H1 (cell line): ENCODE results near the gene DYNC1I1. TPM values are rescaled to one million over a fixed set of nuclear protein-coding genes. Genes with fewer than 3 reads are reported as not detected.

Experiments
- CTCF ChIA-PET: fragments of 300-600 bp; sonication (Branson Sonifier 250); formaldehyde crosslinking; loops from one replicate; lab custom pipeline; 2021; ENCODE audit not compliant: partially characterized antibody; lab: Charles Lee
- POLR2A ChIA-PET: fragments of 300-600 bp; sonication (Branson Sonifier 250); formaldehyde crosslinking; loops from one replicate; lab custom pipeline; 2021; ENCODE audit warnings: inconsistent platforms; ENCODE audit not compliant: partially characterized antibody; lab: Charles Lee
- DNase-seq, 2 experiments: peaks; one replicate each; pipeline versions ENCODE4 v3.0.0 to v3.0.0-alpha.2; 2010 to 2022; ENCODE audit warnings: low spot score in 2 of 2, low read depth in 1 of 2, mixed read lengths in 1 of 2
- FAIRE-seq: peaks from 2 replicates; lab custom pipeline; 2011; peaks lifted over from hg19 to GRCh38; lab: Jason Lieb, UNC
- H2AFZ ChIP-seq: 2 replicates; pipeline ENCODE4 v1.8.1; 2012; ENCODE audit warnings: low read length, inconsistent platforms
- H2AK5ac ChIP-seq: 2 replicates; pipeline ENCODE4 v1.6.1; 2013; ENCODE audit warnings: low read depth, low read length
- H2BK120ac ChIP-seq: replicated peaks from 2 replicates; pipeline ENCODE3; 2013; ENCODE audit warnings: low read depth, low read length, inconsistent platforms
- H2BK12ac ChIP-seq: 2 replicates; pipeline ENCODE4 v1.6.1; 2013; ENCODE audit warnings: low read depth, low read length
- H2BK15ac ChIP-seq: 2 replicates; pipeline ENCODE4 v1.6.1; 2013; ENCODE audit warnings: low read length
- H2BK20ac ChIP-seq: 2 replicates; pipeline ENCODE4 v1.6.1; 2013; ENCODE audit warnings: low read length
- H2BK5ac ChIP-seq: 2 replicates; pipeline ENCODE4 v1.6.1; 2013; ENCODE audit warnings: low read depth, low read length
- H3K14ac ChIP-seq: 2 replicates; pipeline ENCODE4 v1.6.1; 2013; ENCODE audit warnings: inconsistent platforms; ENCODE audit not compliant: insufficient read length
- H3K18ac ChIP-seq: 2 replicates; pipeline ENCODE4 v1.6.1; 2013; ENCODE audit warnings: low read length; ENCODE audit errors: extremely low read depth
- H3K23ac ChIP-seq: 2 replicates; pipeline ENCODE4 v1.6.1; 2013; ENCODE audit warnings: inconsistent platforms; ENCODE audit not compliant: insufficient read length
- H3K23me2 ChIP-seq: 2 replicates; pipeline ENCODE4 v1.6.1; 2013; ENCODE audit warnings: low read depth, low read length
- H3K27ac ChIP-seq: 2 replicates; pipeline ENCODE4 v1.6.1; 2011; ENCODE audit warnings: low read depth, low read length, inconsistent platforms
- H3K27me3 ChIP-seq, 4 experiments: replicated peaks in 1 of 4; 1 replicate in 1 of 4; 2 replicates in 3 of 4; pipeline versions ENCODE4 v1.6.1 to v1.8.1; 2011 to 2013; ENCODE audit warnings: low read length in 3 of 4, mild to moderate bottlenecking in 3 of 4, inconsistent platforms in 2 of 4, mixed read lengths in 2 of 4, moderate library complexity in 1 of 4; ENCODE audit not compliant: control insufficient read depth in 3 of 4, insufficient read depth in 3 of 4; ENCODE audit errors: extremely low read depth in 1 of 4
- H3K36me3 ChIP-seq, 4 experiments: 2 replicates each; pipeline versions ENCODE4 v1.6.1 to v1.8.1; 2011 to 2013; ENCODE audit warnings: mild to moderate bottlenecking in 4 of 4, low read length in 3 of 4, moderate library complexity in 2 of 4, control low read depth in 1 of 4, inconsistent platforms in 1 of 4; ENCODE audit not compliant: insufficient read depth in 4 of 4, control insufficient read depth in 2 of 4
- H3K4ac ChIP-seq: replicated peaks from 2 replicates; pipeline ENCODE3; 2013; ENCODE audit warnings: low read length, low read depth, mixed read lengths, inconsistent platforms; ENCODE audit not compliant: insufficient read length
- H3K4me1 ChIP-seq, 4 experiments: replicated peaks in 1 of 4; 1 replicate in 1 of 4; 2 replicates in 3 of 4; pipeline versions ENCODE4 v1.6.1 to v1.8.1; 2011 to 2013; ENCODE audit warnings: low read length in 3 of 4, inconsistent platforms in 2 of 4, mixed read lengths in 1 of 4; ENCODE audit not compliant: insufficient read depth in 4 of 4, control insufficient read depth in 3 of 4
- H3K4me2 ChIP-seq, 2 experiments: 2 replicates each; pipeline versions ENCODE4 v1.6.1 to v1.8.1; 2011 to 2013; ENCODE audit warnings: low read depth in 2 of 2, low read length in 2 of 2, control low read depth in 1 of 2, inconsistent platforms in 1 of 2, mild to moderate bottlenecking in 1 of 2; ENCODE audit not compliant: insufficient read depth in 1 of 2
- H3K4me3 ChIP-seq, 4 experiments: fragments of 200-600, 300-600 bp in 1 of 4; sonication (generic), shearing (Covaris generic), sonication (Bioruptor Twin) in 1 of 4; 2 replicates each; pipeline versions ENCODE4 v1.5.1 to v1.8.1; 2011 to 2016; ENCODE audit warnings: low read length in 4 of 4, low read depth in 3 of 4, control low read depth in 2 of 4, inconsistent platforms in 2 of 4, mild to moderate bottlenecking in 2 of 4, mixed read lengths in 1 of 4, moderate library complexity in 1 of 4; ENCODE audit not compliant: insufficient read depth in 2 of 4; ENCODE audit errors: extremely low read depth in 1 of 4
- H3K56ac ChIP-seq: replicated peaks from 2 replicates; pipeline ENCODE3; 2013; ENCODE audit warnings: low read depth, mild to moderate bottlenecking, mixed read lengths, low read length, inconsistent platforms; ENCODE audit not compliant: insufficient read length
- H3K79me1 ChIP-seq: 2 replicates; pipeline ENCODE4 v1.6.1; 2013; ENCODE audit warnings: low read depth, low read length, control low read depth
- H3K79me2 ChIP-seq, 2 experiments: 2 replicates each; pipeline versions ENCODE4 v1.6.1 to v1.8.1; 2012 to 2013; ENCODE audit warnings: low read length in 2 of 2, mild to moderate bottlenecking in 2 of 2, inconsistent platforms in 1 of 2; ENCODE audit not compliant: insufficient read depth in 2 of 2, control insufficient read depth in 1 of 2
- H3K9ac ChIP-seq, 4 experiments: replicated peaks in 1 of 4; 1 replicate in 1 of 4; 2 replicates in 3 of 4; pipeline versions ENCODE4 v1.6.1 to v1.8.1; 2011 to 2013; ENCODE audit warnings: low read depth in 3 of 4, low read length in 3 of 4, control low read depth in 2 of 4, mild to moderate bottlenecking in 2 of 4, moderate library complexity in 2 of 4, inconsistent platforms in 1 of 4; ENCODE audit errors: extremely low read depth in 1 of 4
- H3K9me3 ChIP-seq, 2 experiments: 2 replicates each; pipeline versions ENCODE4 v1.6.1 to v1.8.1; 2012 to 2013; ENCODE audit warnings: mild to moderate bottlenecking in 2 of 2, moderate library complexity in 2 of 2, control low read depth in 1 of 2, inconsistent platforms in 1 of 2, low read depth in 1 of 2, low read length in 1 of 2, mixed read lengths in 1 of 2; ENCODE audit not compliant: insufficient read depth in 2 of 2
- H4K20me1 ChIP-seq, 2 experiments: replicated peaks in 1 of 2; 2 replicates each; pipeline versions ENCODE3 to v1.8.1; 2011 to 2013; ENCODE audit warnings: inconsistent platforms in 2 of 2, low read length in 2 of 2, mild to moderate bottlenecking in 1 of 2; ENCODE audit not compliant: insufficient read depth in 2 of 2, control insufficient read depth in 1 of 2
- H4K5ac ChIP-seq: 2 replicates; pipeline ENCODE4 v1.6.1; 2013; ENCODE audit warnings: low read length, low read depth, mixed read lengths, inconsistent platforms; ENCODE audit not compliant: insufficient read length
- H4K8ac ChIP-seq: 2 replicates; pipeline ENCODE4 v1.8.0; 2013; ENCODE audit warnings: mild to moderate bottlenecking, moderate library complexity, low read length, inconsistent platforms; ENCODE audit not compliant: insufficient read depth; ENCODE audit errors: extremely low read depth
- H4K91ac ChIP-seq: replicated peaks from 2 replicates; pipeline ENCODE3; 2013; ENCODE audit warnings: low read length, mixed read lengths, inconsistent platforms; ENCODE audit not compliant: insufficient read length
- BACH1 ChIP-seq: IDR thresholded peaks from 2 replicates; pipeline ENCODE4 v1.6.1; 2012; ENCODE audit warnings: low read length, improper control_type of control experiment
- BRCA1 ChIP-seq: IDR thresholded peaks from 2 replicates; pipeline ENCODE4 v1.6.1; 2012; ENCODE audit warnings: low read depth, low read length, improper control_type of control experiment
- RAD21 ChIP-seq, 2 experiments: IDR thresholded peaks in 1 of 2; conservative IDR thresholded peaks in 1 of 2; 2 replicates each; pipeline ENCODE4 v1.6.1; 2011; ENCODE audit warnings: low read depth in 2 of 2, low read length in 2 of 2, improper control_type of control experiment in 1 of 2, inconsistent platforms in 1 of 2, mild to moderate bottlenecking in 1 of 2, moderate library complexity in 1 of 2
- RFX5 ChIP-seq: IDR thresholded peaks from 2 replicates; pipeline ENCODE4 v1.6.1; 2011; ENCODE audit warnings: low read depth, low read length, improper control_type of control experiment, borderline replicate concordance
- SUZ12 ChIP-seq: fragments of 200-600 bp; sonication (generic); IDR thresholded peaks from 2 replicates; pipeline ENCODE4 v1.6.1; 2012; ENCODE audit warnings: mild to moderate bottlenecking, inconsistent platforms, low read length, moderate library complexity, mixed read lengths
- WGBS, 2 experiments: shearing (Covaris generic) in 1 of 2; methylation state at CpG; one replicate each; pipeline versions ENCODE4 v1.1.6 to v1.1.7; 2013 to 2015; ENCODE audit warnings: low lambda C conversion rate in 2 of 2, mixed read lengths in 2 of 2, inconsistent platforms in 1 of 2, low coverage in 1 of 2, missing lambda C conversion rate in 1 of 2; ENCODE audit not compliant: insufficient replicate concordance in 2 of 2, insufficient coverage in 1 of 2, insufficient read length in 1 of 2; ENCODE audit errors: extremely low coverage in 1 of 2, missing lambda C conversion rate in 1 of 2; 5-methylcytosine and 5-hydroxymethylcytosine counted together
- long read RNA-seq, 2 experiments: library from RNA in 1 of 2; library from capped mRNA in 1 of 2; stranded (forward); transcript quantifications; one replicate each; pipeline ENCODE4 v2.0.0, GENCODE V29; 2021; ENCODE audit warnings: inconsistent platforms in 1 of 2
- polyA minus RNA-seq, 3 experiments: library from RNA; depleted of rRNA, polyadenylated mRNA; stranded (reverse); fragments of >200 nt; gene quantifications; 1 replicate in 2 of 3; 2 replicates in 1 of 3; pipeline ENCODE4 v1.2.3, GENCODE V29; 2011
- polyA plus RNA-seq, 7 experiments: library from polyadenylated mRNA; depleted of rRNA in 3 of 7; stranded (reverse) in 5 of 7; unstranded in 2 of 7; fragments of >200 nt in 5 of 7; fragments of 200-250 nt in 2 of 7; gene quantifications; 1 replicate in 5 of 7; 2 replicates in 1 of 7; 4 replicates in 1 of 7; pipeline versions ENCODE4 v1.2.1 to v1.2.3, GENCODE V29; 2011 to 2013; ENCODE audit warnings: missing spikeins in 2 of 7, mixed read lengths in 2 of 7
- total RNA-seq: library from RNA; stranded (reverse); fragmentation: NEBNext Ultra II Directional; extraction: Animal tissue kit (Norgen Biotek cat#: 25700); gene quantifications from 2 replicates; pipeline ENCODE4 v1.2.1, GENCODE V29; 2021
- TF ChIP-seq, protein P1 (sequence below): IDR thresholded peaks from 2 replicates; pipeline ENCODE4 v1.6.1; 2012; ENCODE audit warnings: inconsistent platforms
- TF ChIP-seq, protein P2 (sequence below), 3 experiments: IDR thresholded peaks; 1 replicate in 2 of 3; 2 replicates in 1 of 3; pipeline versions ENCODE4 v1.5.1 to v1.6.1; 2011; ENCODE audit warnings: low read length in 3 of 3, mild to moderate bottlenecking in 3 of 3, inconsistent platforms in 2 of 3, low read depth in 1 of 3, moderate library complexity in 1 of 3; ENCODE audit not compliant: insufficient read depth in 1 of 3; ENCODE audit errors: control extremely low read depth in 1 of 3

Gene DYNC1I1
- 0.58 and 1.2 TPM in 2 replicates for total RNA-seq
- polyA plus RNA-seq (2011; rRNA removed), result 0.45 and 0.67 TPM in 2 replicates
- 0.92 TPM for polyA plus RNA-seq (2011; cell fraction: cytosol; rRNA removed)
- polyA plus RNA-seq (2011; cell fraction: nucleus; rRNA removed), result 1.3 TPM
- 0.60 to 0.89 TPM (median 0.71 TPM) in 4 replicates for polyA plus RNA-seq (2012, experiment 1 of 2)
- polyA plus RNA-seq (2012, experiment 2 of 2), result 0.08 TPM
- 0.81 TPM for polyA plus RNA-seq (2013, experiment 1 of 2)
- 0.66 TPM for polyA plus RNA-seq (2013, experiment 2 of 2)
- polyA minus RNA-seq (2011; rRNA and poly(A)+ RNA removed), result 1.8 and 3.1 TPM in 2 replicates
- polyA minus RNA-seq (2011; cell fraction: cytosol; rRNA and poly(A)+ RNA removed), result not detected
- 5.4 TPM for polyA minus RNA-seq (2011; cell fraction: nucleus; rRNA and poly(A)+ RNA removed)
- long read RNA-seq, experiment 1, result 0 reads
- long read RNA-seq, experiment 2, result 0 reads

DNA sequence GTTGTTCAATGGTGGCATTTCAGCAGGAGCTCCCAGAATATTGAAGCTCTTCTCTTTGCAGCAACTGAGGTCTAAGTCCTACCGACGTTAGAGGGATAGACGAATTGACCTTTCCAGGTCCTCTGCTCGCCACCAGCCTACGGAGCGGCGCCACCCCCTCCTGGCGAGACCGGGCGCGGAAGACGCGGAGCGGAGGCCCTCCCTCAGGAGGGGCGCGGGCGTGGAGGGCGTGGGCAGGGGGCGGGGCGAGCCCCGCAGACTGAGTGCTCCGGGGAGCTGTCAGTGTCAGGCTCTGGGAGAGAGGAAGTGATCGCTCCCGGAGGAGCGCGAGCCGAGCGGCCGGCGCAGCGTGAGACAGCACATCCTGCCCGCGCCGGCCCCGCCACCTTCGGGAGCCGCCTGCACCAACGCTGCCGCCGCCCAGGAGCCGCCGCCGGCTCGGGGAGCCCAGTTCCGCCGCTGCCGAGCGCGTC, at the start of gene DYNC1I1:
DYNC1I1 (plus strand) TSS at position 257 of the 473 bp plus-strand sequence. CDS start 32,176 bp downstream, outside the sequence.
- Histone ChIP-seq H3K9me3 (no peaks in the 10 kb centered on the region), H2AK5ac (no peak within 1 kb of the TSS), H3K36me3 (no peaks in the 10 kb centered on the region), H2BK120ac (no peak within 1 kb of the TSS), H3K4me2 (peak within 1 kb of the TSS; percentile 79 to 97), H3K4me3 (peak within 1 kb of the TSS; percentile 38 to 69 (median 49)), H3K4me1 (peaks cover 0 to 9% (median 3%) of the 10 kb centered on the region in 4 experiments; a peak in 5 of 7 replicates), H3K27ac (no peak within 1 kb of the TSS), H3K9ac (no peak within 1 kb of the TSS), H3K27me3 (peaks cover 4 to 22% (median 18%) of the 10 kb centered on the region in 4 experiments), H3K18ac (no peak within 1 kb of the TSS; the same call in 1 of the 2 replicates), H2AFZ (no peak within 1 kb of the TSS), H4K20me1 (no peaks in the 10 kb centered on the region), H3K14ac (no peak within 1 kb of the TSS), H2BK12ac (no peak within 1 kb of the TSS), H4K91ac (no peak within 1 kb of the TSS), H3K4ac (no peak within 1 kb of the TSS), H4K8ac (peak within 1 kb of the TSS; percentile 4; the same call in 1 of the 2 replicates), H3K79me1 (no peaks in the 10 kb centered on the region), H3K23ac (no peak within 1 kb of the TSS), H2BK5ac (no peak within 1 kb of the TSS), H4K5ac (no peak within 1 kb of the TSS), H2BK15ac (no peak within 1 kb of the TSS), H3K56ac (no peak within 1 kb of the TSS), H3K79me2 (no peaks in the 10 kb centered on the region), H2BK20ac (no peak within 1 kb of the TSS), H3K23me2 (peaks cover 11% of the 10 kb centered on the region; the same call in 1 of the 2 replicates)
- FAIRE-seq (no peak), DNase-seq (no peak)
- ChIA-PET POLR2A (no interaction called here), CTCF (interaction anchor here (0.9 to 8.3 kb wide), 10 partner anchors 12 to 107 kb away, joined by 3 to 56 read pairs (median 4); no protein-coding TSS in a partner anchor)
- 11% methylated on average over 10 of the region's 49 CpGs; no CpG with 5 or more reads in 1 of the 2 experiments for WGBS, 2 experiments
- TF ChIP-seq, protein P1, sequence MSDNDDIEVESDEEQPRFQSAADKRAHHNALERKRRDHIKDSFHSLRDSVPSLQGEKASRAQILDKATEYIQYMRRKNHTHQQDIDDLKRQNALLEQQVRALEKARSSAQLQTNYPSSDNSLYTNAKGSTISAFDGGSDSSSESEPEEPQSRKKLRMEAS, result peak; percentile 42; the same call in 1 of the 2 replicates
- no peak for TF ChIP-seq RFX5
- TF ChIP-seq, protein P2, sequence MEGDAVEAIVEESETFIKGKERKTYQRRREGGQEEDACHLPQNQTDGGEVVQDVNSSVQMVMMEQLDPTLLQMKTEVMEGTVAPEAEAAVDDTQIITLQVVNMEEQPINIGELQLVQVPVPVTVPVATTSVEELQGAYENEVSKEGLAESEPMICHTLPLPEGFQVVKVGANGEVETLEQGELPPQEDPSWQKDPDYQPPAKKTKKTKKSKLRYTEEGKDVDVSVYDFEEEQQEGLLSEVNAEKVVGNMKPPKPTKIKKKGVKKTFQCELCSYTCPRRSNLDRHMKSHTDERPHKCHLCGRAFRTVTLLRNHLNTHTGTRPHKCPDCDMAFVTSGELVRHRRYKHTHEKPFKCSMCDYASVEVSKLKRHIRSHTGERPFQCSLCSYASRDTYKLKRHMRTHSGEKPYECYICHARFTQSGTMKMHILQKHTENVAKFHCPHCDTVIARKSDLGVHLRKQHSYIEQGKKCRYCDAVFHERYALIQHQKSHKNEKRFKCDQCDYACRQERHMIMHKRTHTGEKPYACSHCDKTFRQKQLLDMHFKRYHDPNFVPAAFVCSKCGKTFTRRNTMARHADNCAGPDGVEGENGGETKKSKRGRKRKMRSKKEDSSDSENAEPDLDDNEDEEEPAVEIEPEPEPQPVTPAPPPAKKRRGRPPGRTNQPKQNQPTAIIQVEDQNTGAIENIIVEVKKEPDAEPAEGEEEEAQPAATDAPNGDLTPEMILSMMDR (IDR thresholded peaks at IDR 0.05; ENCODE audit: control extremely low read depth in 1 of 3, insufficient read depth in 1 of 3, low read depth in 1 of 3, low read length in 3 of 3), result no peak
- 0 out of 4 replicates have a peak, but pooled peaks of 1 of the 2 experiments have one; percentile 4 for TF ChIP-seq RAD21 (IDR thresholded peaks at IDR 0.05 in 1 of 2, conservative IDR thresholded peaks at IDR 0.05 in 1 of 2; ENCODE audit: low read depth in 2 of 2, low read length in 2 of 2)
- peak; percentile 50 for TF ChIP-seq BACH1
- 0 out of 2 replicates have a peak, but pooled peaks have one; percentile 33 for TF ChIP-seq SUZ12
- TF ChIP-seq BRCA1, result no peak
